Measurements from ENCODE around the gene GABRD.

Gene GABRD

DNA sequence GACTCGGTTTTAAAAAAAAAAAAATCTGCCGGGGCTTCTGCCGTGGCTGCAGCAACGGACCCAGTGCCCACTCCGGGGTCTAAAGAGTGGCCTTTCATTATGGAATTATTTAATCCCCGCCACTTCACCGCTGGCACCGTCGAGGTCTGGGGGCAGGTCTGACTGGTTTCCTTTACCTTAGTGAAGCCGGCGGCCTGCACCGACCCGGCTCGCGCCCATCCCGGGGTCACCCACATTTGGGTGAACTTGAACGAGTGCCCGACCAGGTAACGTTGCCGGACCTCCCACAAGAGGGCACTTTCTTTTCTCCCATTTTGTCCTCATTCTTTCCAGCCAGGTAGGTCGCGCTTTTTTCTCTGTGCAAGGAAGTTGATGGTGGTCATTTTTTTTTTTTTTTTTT, 35.4 kb downstream of the GABRD start:
- DNase-seq, result no peak

DNA sequence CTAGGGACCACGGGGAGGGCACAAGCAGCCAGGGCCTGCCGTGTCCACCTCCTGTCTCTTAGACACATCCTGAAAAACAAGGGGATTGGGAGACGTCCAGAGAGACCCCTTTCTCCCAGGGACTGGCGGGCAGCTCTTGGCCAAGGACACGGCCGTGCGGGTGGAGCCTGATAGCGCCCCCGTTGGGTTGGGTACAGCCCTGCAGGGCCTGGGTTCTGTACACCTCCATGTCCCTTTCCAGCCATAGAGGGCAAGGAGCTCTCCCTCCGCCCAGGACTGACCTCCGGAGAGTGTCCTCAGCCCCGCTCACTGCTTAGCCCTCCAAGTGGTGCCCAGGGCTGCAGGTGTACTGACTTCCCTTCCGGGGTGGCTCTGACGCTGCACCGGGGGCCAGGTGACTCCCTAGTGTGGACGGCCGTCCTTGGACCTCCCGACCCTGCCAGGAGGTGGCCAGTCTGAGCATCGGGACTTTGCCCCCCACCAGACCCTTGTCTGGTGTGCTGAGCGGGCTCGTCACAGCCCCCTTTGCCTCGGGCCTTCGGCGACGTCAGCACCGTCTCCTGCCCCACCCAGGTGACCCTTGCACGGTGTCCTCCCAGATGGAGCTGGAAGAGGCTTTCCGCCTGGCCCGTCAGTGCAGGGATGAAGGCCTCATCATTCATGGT, 36.9 kb downstream of the GABRD start:
- no peak for DNase-seq

DNA sequence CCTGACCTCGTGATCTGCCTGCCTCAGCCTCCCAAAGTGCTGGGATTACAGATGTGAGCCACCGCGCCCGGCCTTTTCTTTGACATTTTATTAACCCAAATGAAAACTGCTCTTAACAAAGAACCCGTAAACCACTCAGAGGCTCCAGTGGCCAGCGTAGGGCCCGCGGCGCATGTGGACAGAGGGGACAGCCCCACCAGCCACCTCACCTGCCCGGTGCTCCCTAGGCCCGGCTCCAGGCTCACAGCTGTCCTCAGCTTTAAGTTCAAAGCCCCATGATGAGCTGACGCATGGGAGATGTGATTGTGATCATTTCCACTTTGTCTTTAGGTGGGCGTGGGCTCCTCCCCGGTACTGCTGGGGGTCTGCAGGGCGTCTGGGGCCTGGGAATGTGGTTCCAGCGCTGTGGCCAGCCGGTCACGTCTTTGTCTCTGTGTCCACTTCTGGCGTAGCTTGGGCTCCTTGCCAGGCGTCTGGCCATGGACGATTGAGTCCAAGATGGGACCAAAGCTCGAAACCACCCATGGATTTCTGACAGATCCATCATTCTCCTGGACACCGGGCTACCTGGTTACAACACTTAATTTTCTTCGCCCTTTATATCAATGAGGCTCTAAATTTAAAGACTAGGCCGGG, 37.9 kb downstream of the GABRD start:
- DNase-seq, result no peak

DNA sequence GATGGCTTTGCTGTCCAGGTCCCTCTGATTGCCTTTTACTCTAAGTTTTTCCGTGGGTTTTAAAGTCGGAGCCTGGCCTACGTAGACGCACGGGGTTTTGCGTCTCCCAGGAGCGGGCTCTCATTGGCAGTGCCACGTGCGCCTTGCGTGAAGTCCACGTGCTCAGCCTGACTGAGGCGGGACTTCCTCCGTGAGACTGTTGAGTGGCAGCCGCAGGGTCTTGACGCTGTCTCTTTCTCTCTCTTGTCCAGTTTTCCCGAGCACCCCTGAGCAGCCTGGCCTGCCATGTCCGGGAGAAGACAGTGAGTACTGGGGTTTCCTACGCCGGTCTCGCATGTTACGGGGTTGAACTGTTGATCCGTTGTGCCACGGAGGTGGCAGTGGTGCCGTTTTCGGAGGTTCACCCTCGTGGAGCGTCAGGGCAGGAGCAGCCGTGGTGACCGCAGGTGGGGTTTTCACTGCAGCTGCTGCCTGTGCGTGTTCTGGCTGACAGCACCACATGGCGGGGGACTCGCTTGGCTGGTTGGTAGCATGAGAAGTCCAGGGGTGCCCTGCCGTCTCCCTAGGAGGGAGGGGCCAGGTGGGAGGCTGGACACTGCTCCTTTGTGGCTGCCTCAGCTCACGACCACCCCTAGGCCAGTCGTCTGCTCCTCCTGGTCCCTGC, 40.3 kb downstream of the GABRD start:
- DNase-seq, result no peak

DNA sequence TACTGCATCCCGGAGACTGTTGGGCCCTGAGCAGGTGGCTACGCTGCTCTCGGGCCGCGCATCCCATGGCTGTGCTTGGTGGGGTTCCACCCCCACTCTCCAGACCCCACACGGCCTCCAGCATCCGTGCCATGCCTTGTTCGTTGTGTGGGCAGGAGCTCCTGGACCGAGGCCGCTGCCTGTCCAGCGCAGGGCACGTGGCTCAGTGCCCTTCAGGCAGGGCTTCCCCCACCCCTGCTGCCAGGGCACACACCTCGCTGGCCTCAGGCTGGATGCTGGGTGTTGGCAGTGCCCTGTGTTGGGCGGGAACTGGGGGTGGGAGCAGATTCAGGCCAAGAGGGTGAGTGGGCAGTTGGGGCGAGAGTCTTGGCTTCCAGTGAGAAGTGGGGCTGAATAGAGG, 40.9 kb downstream of the GABRD start:
- no peak for DNase-seq

DNA sequence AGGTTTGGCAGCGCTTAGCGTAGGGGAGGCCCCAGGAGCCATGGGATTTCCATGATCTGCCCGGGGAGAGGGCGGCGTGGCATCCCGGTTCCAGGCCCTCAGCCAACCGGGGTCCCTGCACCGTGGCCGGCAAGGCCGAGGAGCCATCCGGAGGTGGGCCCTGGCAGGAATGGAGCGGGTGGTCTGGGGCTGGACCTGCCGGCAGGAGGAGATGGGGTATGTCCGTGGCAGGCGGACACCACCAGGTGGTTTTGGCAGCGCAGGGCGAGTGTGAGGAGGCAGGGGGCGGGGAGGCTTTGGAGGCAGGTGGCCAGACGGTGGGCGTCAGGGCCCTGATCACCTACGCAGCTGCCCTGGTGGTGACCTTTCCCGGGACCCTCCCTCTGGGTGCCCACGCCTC, 41.4 kb downstream of the GABRD start:
- DNase-seq, result no peak

DNA sequence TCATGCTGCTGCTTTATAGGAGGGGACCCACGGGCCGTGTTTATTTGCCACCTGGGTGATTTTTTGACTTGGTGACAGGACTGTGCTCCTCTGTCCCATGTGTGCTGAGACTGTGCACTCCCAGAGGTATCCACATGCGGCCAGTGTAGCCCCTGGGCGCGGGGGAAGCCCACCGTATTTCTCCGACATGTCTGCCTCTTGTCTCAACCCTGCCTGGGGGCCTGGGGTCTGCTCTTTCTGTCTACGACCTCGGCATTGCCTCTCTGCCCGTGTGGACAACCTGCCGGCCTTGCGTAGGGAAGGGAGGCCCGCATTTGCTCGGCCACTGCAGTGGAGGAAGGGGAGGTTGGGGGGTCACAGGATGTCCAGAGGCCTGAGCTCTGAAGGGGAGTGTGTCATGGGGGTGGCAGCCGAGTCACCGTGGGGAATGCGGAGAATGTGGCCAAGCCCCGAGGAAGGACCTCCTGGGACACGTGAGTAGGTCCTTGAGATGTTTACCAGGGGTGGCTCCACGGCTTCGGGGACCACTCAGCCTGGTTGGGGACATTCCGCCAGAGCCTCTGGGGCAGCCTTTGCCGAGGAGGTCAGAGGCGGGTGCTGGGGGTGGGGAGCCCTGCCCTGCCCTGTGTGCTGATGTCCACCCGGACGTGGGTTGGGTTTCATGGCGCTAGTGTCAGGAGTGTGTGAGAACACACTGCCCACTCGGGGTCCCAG, 42.1 kb downstream of the GABRD start:
- no peak for DNase-seq

DNA sequence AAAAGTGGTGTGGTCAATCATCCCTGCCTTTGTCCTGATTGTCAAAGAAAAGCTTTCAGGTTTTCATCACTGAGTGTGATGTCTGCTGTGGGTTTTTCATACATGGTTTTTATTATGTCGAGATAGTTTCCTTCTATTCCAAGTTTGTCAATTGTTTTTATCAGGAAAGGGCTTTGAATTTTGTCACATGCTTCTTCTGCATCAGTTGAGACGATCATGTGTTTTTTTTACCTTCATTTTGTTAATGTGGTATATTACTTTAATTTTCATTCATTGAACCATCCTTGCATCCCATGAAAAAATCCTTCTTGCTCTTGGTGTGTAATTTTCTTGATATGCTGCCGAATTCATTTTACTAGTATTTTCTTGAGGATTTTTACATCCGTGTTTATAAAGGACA, 46.6 kb downstream of the GABRD start:
- DNase-seq, result no peak

DNA sequence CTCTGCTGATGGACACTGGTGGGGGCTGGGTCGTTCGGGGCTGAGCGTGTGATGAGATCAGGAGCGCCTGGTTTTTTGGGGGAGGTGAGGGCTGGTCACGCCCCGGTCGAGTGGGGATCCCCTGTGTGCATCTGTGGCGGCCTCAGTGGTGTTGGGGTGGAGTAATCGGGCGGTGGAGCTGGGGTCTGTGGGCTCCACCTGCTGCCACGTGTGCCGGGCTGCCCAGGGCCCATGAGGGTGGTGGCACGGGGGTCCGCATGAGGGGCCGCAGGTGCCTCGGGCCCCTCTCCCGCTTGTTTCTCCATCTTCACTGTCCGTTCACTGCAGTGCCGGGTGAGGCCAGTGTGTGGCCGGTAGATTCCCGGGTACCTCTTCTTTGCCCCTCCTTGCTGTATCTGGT, 48.2 kb downstream of the GABRD start:
- no peak for DNase-seq

DNA sequence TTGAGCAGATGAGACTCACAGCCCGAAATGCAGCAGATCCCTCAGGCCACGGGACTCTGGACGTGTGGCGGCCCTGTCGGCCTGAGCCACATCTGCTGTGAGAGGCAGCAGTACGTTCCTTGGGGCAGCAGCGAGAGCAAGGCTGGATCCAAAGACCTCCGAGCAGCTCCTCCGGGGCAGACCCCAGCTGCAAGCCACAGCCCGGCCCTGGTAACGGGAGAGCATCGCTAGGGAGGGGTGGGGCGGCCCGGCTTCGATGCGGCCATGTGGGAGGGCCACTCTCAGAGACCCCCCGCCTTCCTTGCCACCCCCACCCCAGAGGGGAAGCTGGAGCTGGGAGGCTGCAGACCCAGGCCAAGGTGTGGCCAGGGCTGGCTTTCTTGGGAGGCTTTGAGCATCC, 48.8 kb downstream of the GABRD start:
- no peak for DNase-seq

DNA sequence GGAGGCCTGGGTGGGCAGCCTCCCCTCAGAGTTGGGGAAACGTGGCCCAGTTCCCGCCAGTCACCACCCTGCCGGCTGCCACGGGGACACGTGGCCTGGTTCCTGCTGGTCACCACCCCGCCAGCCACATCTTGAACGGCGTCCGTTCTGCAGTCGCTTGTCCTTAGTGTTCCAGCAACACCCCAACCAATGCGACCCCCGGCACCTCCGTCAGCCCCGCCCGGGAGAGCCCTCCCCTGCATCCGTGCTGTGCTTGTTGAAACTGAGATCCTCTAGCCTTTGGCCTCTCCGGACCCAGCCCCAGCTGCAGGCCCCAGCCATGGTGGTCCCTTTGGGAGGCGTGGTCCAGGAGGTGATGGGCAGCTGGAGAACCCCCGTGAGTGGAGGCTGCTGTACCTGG, 49.8 kb downstream of the GABRD start:
- no peak for DNase-seq

DNA sequence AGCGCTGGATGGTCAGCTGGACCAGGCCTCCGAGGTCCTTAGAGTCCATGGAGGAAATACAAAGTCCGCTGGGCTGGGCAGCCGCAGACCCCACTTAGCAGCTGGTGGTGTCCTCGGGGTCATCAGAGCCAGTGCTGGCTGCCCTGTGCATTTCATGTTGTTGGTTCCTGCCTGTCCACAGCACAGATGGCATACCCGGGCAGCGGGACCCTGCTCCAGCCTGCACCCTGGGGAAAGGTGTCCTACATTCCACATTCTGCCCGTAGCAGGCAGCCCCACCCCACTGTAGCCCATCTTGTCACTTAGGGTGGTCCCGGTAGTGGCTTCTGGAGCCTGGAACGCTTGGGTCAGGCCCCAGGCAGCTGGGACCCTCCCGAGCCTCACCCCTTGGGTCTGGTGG, 50.9 kb downstream of the GABRD start:
- DNase-seq, result no peak

DNA sequence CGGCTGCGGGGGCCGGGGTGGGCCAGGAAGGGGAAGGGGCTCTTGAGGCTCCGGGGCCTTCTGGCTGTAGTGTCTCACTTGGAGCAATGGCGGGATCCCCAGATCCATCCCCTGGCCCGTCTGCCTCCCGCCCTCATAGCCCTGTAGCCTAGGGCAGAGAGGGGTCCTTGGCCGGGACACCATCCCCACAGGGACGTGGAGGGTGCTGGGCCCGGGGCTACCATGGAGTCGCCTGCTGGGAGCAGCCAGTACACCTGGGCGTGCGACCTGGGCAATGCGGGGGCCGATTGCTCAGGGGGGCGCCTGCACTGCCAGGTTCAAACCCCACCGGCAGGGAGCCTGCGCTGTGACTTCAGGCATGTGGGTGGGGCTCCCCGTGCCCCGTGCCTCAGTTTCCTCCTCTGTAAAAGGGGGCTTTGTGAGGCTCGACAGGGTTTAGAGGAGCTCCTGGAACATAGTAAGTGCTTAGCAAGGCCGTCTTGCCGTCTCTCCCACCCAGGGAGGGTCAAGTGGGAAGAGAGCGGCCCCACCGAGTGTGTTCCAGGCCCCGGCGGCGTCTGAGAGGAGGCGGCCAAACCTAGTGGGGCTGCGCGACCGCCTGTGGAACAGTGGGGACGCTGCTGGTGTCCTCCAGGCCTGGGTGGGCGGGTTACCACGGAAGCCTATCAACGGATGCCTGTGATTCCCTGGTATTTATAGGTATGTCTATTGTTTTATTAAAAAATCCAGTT, 51.8 kb downstream of the GABRD start:
- no peak for DNase-seq

DNA sequence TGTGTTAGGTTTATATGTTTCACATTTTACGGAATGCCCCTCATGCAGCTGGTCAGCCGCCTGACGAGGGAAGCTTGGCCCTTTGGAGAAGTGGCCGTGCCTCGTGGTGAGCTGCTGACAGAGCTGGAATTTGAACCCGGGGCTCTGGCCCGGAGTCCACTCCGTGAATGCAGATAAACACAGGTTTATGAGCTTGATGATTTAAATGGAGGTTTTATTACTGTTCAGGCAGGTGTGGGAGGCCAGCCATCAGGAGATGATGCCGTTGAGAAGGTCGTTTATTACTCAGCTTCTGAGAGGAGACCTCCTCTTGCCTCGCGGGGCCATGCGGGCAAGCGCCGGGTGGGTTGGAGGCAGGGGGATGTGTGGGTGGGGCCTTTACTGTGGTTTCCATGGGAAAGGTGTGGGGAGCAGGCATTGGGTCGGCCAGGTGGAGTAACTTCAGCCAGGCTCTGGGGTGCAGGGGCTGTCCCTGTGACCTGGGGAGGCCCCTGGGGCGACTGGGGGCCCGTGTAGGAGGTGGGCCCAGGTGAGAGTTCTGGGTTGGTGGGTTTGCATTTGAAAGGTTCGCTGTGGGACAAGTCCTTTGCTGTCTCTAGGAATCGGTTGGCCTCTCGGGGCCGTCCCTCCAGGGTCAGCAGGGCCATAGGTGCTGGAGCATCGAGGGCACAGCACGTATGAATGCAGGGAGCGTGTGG, 53.1 kb downstream of the GABRD start:
- no peak for DNase-seq

DNA sequence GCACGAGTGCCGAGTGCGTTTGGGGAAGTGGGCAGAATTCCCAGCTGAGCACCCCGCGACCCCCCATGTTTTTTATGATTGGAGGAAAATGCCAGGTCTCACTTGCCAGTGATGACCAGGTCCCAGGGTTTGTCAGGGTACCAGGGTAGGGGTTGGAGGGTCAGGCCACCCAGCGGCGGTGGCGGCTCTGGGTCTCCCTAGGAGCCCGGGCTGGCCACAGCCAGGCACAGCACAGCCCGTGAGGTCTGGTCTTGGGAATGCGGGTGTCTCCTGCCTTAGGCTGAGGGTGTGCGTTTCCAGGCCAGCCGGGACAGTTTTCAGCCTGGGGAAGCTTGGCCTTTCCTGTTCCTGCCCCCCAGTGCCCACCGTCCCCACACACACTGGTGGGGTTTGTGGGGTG, 53.7 kb downstream of the GABRD start:
- DNase-seq, result no peak

DNA sequence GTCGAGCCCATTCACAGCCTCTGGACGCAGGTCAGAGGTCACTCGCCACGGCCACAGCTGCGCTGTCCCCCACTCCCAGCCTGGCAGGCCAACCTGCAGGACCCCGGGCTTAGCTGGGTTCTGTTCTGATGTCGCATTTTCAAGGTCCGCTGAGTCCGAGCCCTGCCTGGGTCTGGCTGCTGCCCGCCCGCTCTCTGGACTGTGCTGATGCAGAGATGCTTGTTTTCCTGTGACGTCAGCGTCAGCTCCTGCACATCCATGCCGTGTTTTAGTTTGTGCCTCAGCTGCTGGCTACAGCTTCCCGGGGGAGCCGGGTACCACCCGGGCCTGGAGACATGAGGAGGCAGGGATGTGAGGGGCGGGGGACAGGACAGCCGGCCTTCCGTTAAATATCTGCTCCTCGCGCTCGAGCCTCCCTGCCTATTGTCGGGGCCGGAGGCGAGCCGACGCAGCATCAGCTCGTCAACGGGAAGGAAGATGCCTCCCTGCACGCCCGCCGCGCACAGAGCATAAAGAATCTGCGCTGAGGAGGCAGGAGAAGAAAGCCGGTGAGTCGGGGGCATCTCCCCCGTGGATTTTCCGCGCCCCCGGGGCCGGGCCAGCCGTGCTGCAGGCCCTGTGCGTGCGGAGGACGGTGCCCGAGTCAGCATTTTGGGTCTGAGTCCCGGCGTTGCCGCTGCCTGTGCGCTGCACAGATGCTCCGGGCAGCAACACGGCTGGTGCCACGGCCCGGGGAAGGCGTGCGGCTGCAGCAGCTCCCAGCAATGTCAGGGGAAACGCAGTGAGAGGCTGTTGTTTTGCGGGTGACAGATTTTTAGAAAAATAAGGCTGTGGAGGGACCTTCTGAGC, 54.5 kb downstream of the GABRD start:
- no peak for DNase-seq

DNA sequence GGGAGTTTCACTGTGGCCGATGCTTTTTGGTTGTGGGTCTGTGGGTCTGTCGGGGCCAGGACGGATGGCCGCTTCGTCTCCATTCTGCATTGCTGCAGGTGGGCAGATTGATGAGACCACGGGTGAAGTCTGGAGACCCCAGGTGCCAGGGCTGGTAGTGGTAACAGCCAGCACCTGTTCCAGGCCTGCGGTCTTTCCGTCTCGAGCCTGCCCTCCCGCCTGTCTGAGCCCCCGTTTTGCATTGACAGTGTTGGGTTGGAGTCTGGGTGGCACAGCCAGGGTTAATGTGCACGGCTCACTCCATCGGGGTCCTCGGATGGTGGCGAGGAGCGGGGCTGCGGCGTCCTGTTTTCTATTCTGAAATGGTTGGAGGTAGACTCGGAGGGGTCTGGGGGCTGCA, 55.3 kb downstream of the GABRD start:
- no peak for DNase-seq

DNA sequence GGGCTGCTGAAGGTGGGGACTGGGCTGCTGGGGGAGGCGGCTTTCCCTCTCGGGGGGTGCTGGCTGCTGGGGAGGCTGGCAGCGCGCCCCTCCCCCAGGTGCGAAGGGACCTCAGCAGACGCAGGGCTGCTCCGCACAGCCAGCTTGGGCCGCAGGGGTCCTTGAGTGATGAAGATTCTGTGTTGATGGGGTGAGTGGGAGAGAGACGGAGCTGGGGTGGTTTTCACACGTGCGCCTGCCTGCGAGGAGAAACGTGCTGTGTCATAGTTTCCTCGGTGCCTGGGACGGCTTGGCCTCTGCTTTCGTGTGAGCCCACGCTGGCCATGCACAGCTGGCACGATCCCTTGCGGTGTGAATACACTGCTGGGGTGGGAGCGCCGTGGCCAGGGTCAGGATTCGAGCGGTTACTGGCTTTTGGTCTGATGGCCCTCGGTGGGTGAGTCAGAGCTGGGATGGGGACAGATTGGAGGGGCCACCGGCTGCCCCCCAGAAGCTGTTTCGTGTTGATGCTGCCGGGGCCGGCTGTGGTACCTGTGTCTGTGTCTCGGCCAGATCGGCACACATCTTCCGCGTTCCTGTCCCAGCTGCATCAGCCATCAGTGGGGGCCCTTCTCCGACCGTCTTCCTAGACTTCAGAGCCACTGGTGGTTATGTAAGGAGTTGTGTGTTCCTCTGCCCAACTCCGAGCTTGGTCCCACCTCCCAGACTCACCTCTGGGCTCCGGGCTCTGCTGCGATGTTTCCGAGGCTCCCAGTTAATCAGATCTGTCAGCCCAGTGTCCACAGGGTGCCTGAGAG, 56.0 kb downstream of the GABRD start:
- DNase-seq, result no peak

DNA sequence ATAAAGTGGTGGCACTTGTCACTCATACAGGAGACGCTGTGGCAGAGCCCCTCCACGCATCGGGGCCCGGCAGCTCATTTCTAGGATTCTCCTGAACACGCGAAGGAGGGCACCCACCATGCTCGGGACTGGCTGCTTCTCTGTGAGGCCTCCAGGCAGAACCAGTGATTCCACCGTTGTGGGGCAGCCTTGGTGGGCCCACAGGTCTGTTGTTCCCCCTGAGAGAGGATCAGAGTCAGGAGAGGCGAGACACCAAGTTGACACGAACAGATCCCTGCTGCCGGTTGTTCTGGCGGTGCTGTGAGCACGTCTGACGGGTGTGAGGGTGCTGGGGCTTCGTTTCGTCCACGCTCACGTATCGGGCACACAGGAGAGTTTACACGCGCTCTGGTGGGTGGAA, 57.7 kb downstream of the GABRD start:
- DNase-seq, result no peak

DNA sequence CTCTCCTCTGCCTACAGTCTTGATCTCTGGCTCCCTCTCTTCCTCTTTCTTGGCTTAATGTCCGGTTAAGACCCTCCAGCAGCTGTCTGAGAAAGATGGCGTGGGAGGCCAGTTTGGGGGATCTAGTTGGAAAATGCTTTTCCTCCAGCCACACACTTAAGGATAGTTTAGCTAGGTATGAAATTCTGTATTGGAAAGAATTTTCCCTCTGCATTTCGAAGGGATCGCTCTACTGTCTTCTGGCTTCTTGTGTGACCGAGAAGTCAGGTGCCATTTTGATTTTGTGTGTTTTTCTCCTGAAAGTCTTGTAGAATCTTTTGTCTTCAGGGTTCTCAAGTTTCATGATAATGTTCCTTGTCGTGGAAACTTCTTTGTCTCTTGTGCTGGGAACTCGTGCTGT, 59.0 kb downstream of the GABRD start:
- DNase-seq, result no peak

All from NCI-H1930 (cell line).